Occipital lobe (tissue), 2 donors: ENCODE data around the gene RGS14. TPM values are rescaled to one million over a fixed set of nuclear protein-coding genes. Genes with fewer than 3 reads are reported as not detected.
"Not testable (repeated sequence)": the region's sequence is repeated elsewhere in the genome, so short reads cannot be mapped to it uniquely, and the experiment has no call there.

Experiments used
- DNase-seq: peaks from one replicate; lab custom pipeline; 2025; lab: John Stamatoyannopoulos, UW
- total RNA-seq: library from RNA; depleted of rRNA; stranded (reverse); fragments of >200 nt; gene quantifications from one replicate; pipeline ENCODE4 v1.2.3, GENCODE V29; 2014

Gene RGS14
- total RNA-seq, 1 donor from 2014 or later = 4.4 TPM

- no peak for DNase-seq
These were observed 6.6 kb downstream of the RGS14 start for GRCh38 chr5:177364159-177364962.

GRCh38 chr5:177365845-177366527 is 8.3 kb downstream of the RGS14 start:
- no peak for DNase-seq

GRCh38 chr5:177366528-177367322 is 9.0 kb downstream of the RGS14 start:
- no peak for DNase-seq

- DNase-seq = no peak
These were observed 9.7 kb downstream of the RGS14 start for GRCh38 chr5:177367323-177367848.

GRCh38 chr5:177367981-177368868 is 10.5 kb downstream of the RGS14 start:
- DNase-seq = no peak

GRCh38 chr5:177368869-177369644 is 11.3 kb downstream of the RGS14 start:
- DNase-seq = no peak

- DNase-seq = no peak
These were observed 12.1 kb downstream of the RGS14 start for GRCh38 chr5:177369645-177370440.

- DNase-seq = peak; percentile 32
These were observed 12.9 kb downstream of the RGS14 start for GRCh38 chr5:177370488-177371119.

GRCh38 chr5:177371120-177372033 is 13.7 kb downstream of the RGS14 start:
- DNase-seq = no peak

GRCh38 chr5:177372034-177372896 is 14.5 kb downstream of the RGS14 start:
- no peak for DNase-seq

GRCh38 chr5:177372910-177373309 is 15.2 kb downstream of the RGS14 start:
- no peak for DNase-seq

- DNase-seq = no peak
These were observed 16.1 kb downstream of the RGS14 start for GRCh38 chr5:177373806-177374205.

GRCh38 chr5:177374211-177374610 is 16.5 kb downstream of the RGS14 start:
- DNase-seq = no peak

GRCh38 chr5:177375516-177375915 is 17.8 kb downstream of the RGS14 start:
- DNase-seq = not testable (repeated sequence)

- no peak for DNase-seq
These were observed 18.4 kb downstream of the RGS14 start for GRCh38 chr5:177376107-177376506.
